ENCODE measurements around the gene CACNA1E. TPM values are rescaled to one million over a fixed set of nuclear protein-coding genes. Genes with fewer than 3 reads are reported as not detected.

The CACNA1E gene
- polyA plus RNA-seq, 4 donors: 0.07 to 0.46 TPM; not detected in 2

GRCh38 chr1:181726320-181727012, 243.1 kb downstream of the CACNA1E start:
- no peak overlapping the region for H3K4me3 ChIP-seq (ENCODE audit: low read depth in 1 of 3, low read length in 3 of 3)
- 51 to 62% (median 58%) methylated on average over 4 of the region's 4 CpGs for WGBS, 3 donors
- no peaks in the 10 kb centered on the region for H3K9me3 ChIP-seq (ENCODE audit: control insufficient read depth in 2 of 2, insufficient read depth in 1 of 2, low read depth in 1 of 2, low read length in 1 of 2)
- no peak for DNase-seq
- no peaks in the 10 kb centered on the region for H3K27me3 ChIP-seq (ENCODE audit: control insufficient read depth in 3 of 3, insufficient read depth in 3 of 3, low read length in 3 of 3)
- no peak for FAIRE-seq
- H3K4me1 ChIP-seq (ENCODE audit: control insufficient read depth in 3 of 3, insufficient read depth in 2 of 3, low read depth in 1 of 3, low read length in 2 of 3): no peaks in the 10 kb centered on the region
- H3K36me3 ChIP-seq (ENCODE audit: control insufficient read depth in 3 of 3, insufficient read depth in 2 of 3, low read depth in 1 of 3, low read length in 3 of 3): peaks cover 0 to 3% (median 0%) of the 10 kb centered on the region in 3 donors
- H3K27ac ChIP-seq (ENCODE audit: low read depth in 1 of 3, low read length in 2 of 3): no peak overlapping the region

DNA sequence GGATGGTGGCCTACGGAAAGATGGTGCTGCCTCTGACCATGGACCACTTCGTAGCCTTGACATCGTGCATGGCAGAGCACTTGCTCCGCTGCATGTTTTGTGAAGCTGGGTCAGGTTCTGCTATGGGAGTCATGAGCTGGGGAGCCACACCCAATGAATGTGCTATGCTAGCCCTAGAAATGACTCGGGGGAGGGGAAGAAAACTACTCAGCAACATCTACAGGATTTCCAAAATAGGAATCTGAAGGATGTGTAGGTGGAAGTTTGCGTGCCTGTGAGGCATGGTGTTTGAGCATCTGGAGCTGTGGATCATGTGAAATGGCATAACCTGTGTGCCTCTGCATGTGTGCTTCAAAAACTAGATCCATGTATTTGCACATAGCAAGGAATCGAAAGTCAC, 247.3 kb downstream of the CACNA1E start:
- DNase-seq (no peak), FAIRE-seq (no peak)
- Histone ChIP-seq H3K36me3 (ENCODE audit: control insufficient read depth in 3 of 3, insufficient read depth in 2 of 3, low read depth in 1 of 3, low read length in 3 of 3) (no peaks in the 10 kb centered on the region), H3K4me3 (ENCODE audit: low read depth in 1 of 3, low read length in 3 of 3) (no peak overlapping the region), H3K27ac (ENCODE audit: low read depth in 1 of 3, low read length in 2 of 3) (no peak overlapping the region), H3K9me3 (ENCODE audit: control insufficient read depth in 2 of 2, insufficient read depth in 1 of 2, low read depth in 1 of 2, low read length in 1 of 2) (no peaks in the 10 kb centered on the region), H3K27me3 (ENCODE audit: control insufficient read depth in 3 of 3, insufficient read depth in 3 of 3, low read length in 3 of 3) (no peaks in the 10 kb centered on the region), H3K4me1 (ENCODE audit: control insufficient read depth in 3 of 3, insufficient read depth in 2 of 3, low read depth in 1 of 3, low read length in 2 of 3) (no peaks in the 10 kb centered on the region)
- 90 to 92% (median 90%) methylated on average over 7 of the region's 7 CpGs for WGBS, 3 donors

DNA sequence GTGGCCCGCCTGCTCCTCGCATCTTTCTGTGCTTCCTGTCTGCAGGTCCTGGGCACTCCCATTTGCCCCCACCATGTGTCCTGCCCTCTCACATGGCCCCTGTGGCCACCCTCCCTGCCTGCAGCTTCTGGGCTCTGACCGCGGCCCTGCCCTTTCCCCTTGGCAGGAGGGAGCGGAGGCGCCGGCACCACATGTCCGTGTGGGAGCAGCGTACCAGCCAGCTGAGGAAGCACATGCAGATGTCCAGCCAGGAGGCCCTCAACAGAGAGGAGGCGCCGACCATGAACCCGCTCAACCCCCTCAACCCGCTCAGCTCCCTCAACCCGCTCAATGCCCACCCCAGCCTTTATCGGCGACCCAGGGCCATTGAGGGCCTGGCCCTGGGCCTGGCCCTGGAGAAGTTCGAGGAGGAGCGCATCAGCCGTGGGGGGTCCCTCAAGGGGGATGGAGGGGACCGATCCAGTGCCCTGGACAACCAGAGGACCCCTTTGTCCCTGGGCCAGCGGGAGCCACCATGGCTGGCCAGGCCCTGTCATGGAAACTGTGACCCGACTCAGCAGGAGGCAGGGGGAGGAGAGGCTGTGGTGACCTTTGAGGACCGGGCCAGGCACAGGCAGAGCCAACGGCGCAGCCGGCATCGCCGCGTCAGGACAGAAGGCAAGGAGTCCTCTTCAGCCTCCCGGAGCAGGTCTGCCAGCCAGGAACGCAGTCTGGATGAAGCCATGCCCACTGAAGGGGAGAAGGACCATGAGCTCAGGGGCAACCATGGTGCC, 249.1 kb downstream of the CACNA1E start:
- Histone ChIP-seq H3K27me3 (ENCODE audit: control insufficient read depth in 3 of 3, insufficient read depth in 3 of 3, low read length in 3 of 3) (no peaks in the 10 kb centered on the region), H3K4me3 (ENCODE audit: low read depth in 1 of 3, low read length in 3 of 3) (no peak overlapping the region), H3K4me1 (ENCODE audit: control insufficient read depth in 3 of 3, insufficient read depth in 2 of 3, low read depth in 1 of 3, low read length in 2 of 3) (no peaks in the 10 kb centered on the region), H3K9me3 (ENCODE audit: control insufficient read depth in 2 of 2, insufficient read depth in 1 of 2, low read depth in 1 of 2, low read length in 1 of 2) (no peaks in the 10 kb centered on the region), H3K36me3 (ENCODE audit: control insufficient read depth in 3 of 3, insufficient read depth in 2 of 3, low read depth in 1 of 3, low read length in 3 of 3) (peaks cover 0 to under 1% (median 0%) of the 10 kb centered on the region in 3 donors), H3K27ac (ENCODE audit: low read depth in 1 of 3, low read length in 2 of 3) (no peak overlapping the region)
- DNase-seq (no peak), FAIRE-seq (no peak)
- WGBS, 3 donors: 94 to 95% (median 94%) methylated on average over 31 of the region's 31 CpGs

DNA sequence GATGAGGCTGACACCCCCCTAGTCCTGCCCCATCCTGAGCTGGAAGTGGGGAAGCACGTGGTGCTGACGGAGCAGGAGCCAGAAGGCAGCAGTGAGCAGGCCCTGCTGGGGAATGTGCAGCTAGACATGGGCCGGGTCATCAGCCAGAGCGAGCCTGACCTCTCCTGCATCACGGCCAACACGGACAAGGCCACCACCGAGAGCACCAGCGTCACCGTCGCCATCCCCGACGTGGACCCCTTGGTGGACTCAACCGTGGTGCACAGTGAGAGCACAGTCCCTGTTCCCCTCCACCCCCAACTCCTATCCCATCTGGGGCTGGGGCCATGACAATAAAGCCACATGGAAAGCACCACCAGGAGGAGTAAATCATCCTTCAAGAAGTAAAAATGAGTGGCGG, 250.2 kb downstream of the CACNA1E start:
- FAIRE-seq: no peak
- Histone ChIP-seq H3K4me1 (ENCODE audit: control insufficient read depth in 3 of 3, insufficient read depth in 2 of 3, low read depth in 1 of 3, low read length in 2 of 3) (no peaks in the 10 kb centered on the region), H3K36me3 (ENCODE audit: control insufficient read depth in 3 of 3, insufficient read depth in 2 of 3, low read depth in 1 of 3, low read length in 3 of 3) (peaks cover 0 to 2% (median 0%) of the 10 kb centered on the region in 3 donors), H3K9me3 (ENCODE audit: control insufficient read depth in 2 of 2, insufficient read depth in 1 of 2, low read depth in 1 of 2, low read length in 1 of 2) (no peaks in the 10 kb centered on the region), H3K27ac (ENCODE audit: low read depth in 1 of 3, low read length in 2 of 3) (no peak overlapping the region), H3K27me3 (ENCODE audit: control insufficient read depth in 3 of 3, insufficient read depth in 3 of 3, low read length in 3 of 3) (no peaks in the 10 kb centered on the region), H3K4me3 (ENCODE audit: low read depth in 1 of 3, low read length in 3 of 3) (no peak overlapping the region)
- WGBS, 3 donors: 86 to 91% (median 89%) methylated on average over 14 of the region's 14 CpGs
- DNase-seq: no peak

GRCh38 chr1:181737056-181737455, 253.7 kb downstream of the CACNA1E start:
- no peaks in the 10 kb centered on the region for H3K9me3 ChIP-seq (ENCODE audit: control insufficient read depth in 2 of 2, insufficient read depth in 1 of 2, low read depth in 1 of 2, low read length in 1 of 2)
- H3K4me1 ChIP-seq (ENCODE audit: control insufficient read depth in 3 of 3, insufficient read depth in 2 of 3, low read depth in 1 of 3, low read length in 2 of 3): no peaks in the 10 kb centered on the region
- DNase-seq: no peak
- no peak for FAIRE-seq
- WGBS, 3 donors: 53 to 68% (median 68%) methylated on average over 5 of the region's 5 CpGs
- H3K27me3 ChIP-seq (ENCODE audit: control insufficient read depth in 3 of 3, insufficient read depth in 3 of 3, low read length in 3 of 3): no peaks in the 10 kb centered on the region
- peaks cover 0 to 4% (median 0%) of the 10 kb centered on the region in 3 donors for H3K36me3 ChIP-seq (ENCODE audit: control insufficient read depth in 3 of 3, insufficient read depth in 2 of 3, low read depth in 1 of 3, low read length in 3 of 3)
- no peak overlapping the region for H3K4me3 ChIP-seq (ENCODE audit: low read depth in 1 of 3, low read length in 3 of 3)
- no peak overlapping the region for H3K27ac ChIP-seq (ENCODE audit: low read depth in 1 of 3, low read length in 2 of 3)

DNA sequence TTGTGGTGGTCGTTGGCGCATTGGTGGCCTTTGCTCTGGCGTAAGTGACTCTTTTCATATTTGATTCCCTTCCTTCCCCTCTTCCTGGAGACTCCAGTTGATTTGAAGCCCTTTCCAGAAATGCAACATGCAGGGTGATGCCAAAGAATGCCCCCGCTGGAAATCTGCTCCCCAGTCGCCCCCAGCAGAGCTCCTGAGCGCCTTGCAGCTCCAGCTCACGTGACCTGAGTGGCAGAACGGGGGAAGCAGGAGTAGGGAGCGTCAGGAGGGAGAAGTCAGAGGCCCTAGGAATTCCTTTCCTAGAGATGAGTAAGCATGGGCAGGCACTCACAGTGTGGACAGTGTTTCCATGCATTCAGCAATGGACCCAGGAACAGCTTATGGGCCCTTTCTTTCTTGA, 255.9 kb downstream of the CACNA1E start:
- 77 to 83% (median 82%) methylated on average over 9 of the region's 9 CpGs for WGBS, 3 donors
- Histone ChIP-seq H3K27me3 (ENCODE audit: control insufficient read depth in 3 of 3, insufficient read depth in 3 of 3, low read length in 3 of 3) (peaks cover 0 to under 1% (median 0%) of the 10 kb centered on the region in 3 donors), H3K4me1 (ENCODE audit: control insufficient read depth in 3 of 3, insufficient read depth in 2 of 3, low read depth in 1 of 3, low read length in 2 of 3) (no peaks in the 10 kb centered on the region), H3K36me3 (ENCODE audit: control insufficient read depth in 3 of 3, insufficient read depth in 2 of 3, low read depth in 1 of 3, low read length in 3 of 3) (peaks cover 0 to 5% (median 0%) of the 10 kb centered on the region in 3 donors), H3K4me3 (ENCODE audit: low read depth in 1 of 3, low read length in 3 of 3) (no peak overlapping the region), H3K27ac (ENCODE audit: low read depth in 1 of 3, low read length in 2 of 3) (no peak overlapping the region), H3K9me3 (ENCODE audit: control insufficient read depth in 2 of 2, insufficient read depth in 1 of 2, low read depth in 1 of 2, low read length in 1 of 2) (no peaks in the 10 kb centered on the region)
- no peak for DNase-seq
- FAIRE-seq: no peak

DNA sequence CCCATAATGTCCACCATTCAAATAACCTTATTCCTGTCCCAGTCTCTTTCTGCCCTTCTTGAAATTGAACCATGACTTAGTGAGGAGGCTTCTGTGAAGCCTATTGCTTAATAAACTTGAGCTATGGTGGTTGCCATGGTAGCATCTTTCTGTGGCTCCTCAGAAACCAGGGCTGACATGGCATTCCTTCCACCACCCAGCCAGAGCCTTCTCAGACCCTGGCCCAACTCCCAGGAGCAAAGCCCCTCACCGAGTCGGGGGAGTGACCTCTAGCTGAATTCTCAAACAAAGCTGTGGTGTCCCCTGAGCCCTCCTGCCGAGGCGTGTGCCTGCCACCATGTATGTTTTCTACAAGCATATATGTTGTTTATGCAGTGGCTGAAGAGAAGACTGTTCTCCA, 259.1 kb downstream of the CACNA1E start:
- DNase-seq: no peak
- no peak overlapping the region for H3K4me3 ChIP-seq (ENCODE audit: low read depth in 1 of 3, low read length in 3 of 3)
- peaks cover 0 to 4% (median 0%) of the 10 kb centered on the region in 3 donors for H3K27me3 ChIP-seq (ENCODE audit: control insufficient read depth in 3 of 3, insufficient read depth in 3 of 3, low read length in 3 of 3)
- WGBS, 3 donors: 47 to 62% (median 55%) methylated on average over 4 of the region's 4 CpGs
- H3K27ac ChIP-seq (ENCODE audit: low read depth in 1 of 3, low read length in 2 of 3): no peak overlapping the region
- peaks cover 0 to 4% (median 0%) of the 10 kb centered on the region in 3 donors for H3K36me3 ChIP-seq (ENCODE audit: control insufficient read depth in 3 of 3, insufficient read depth in 2 of 3, low read depth in 1 of 3, low read length in 3 of 3)
- no peaks in the 10 kb centered on the region for H3K9me3 ChIP-seq (ENCODE audit: control insufficient read depth in 2 of 2, insufficient read depth in 1 of 2, low read depth in 1 of 2, low read length in 1 of 2)
- H3K4me1 ChIP-seq (ENCODE audit: control insufficient read depth in 3 of 3, insufficient read depth in 2 of 3, low read depth in 1 of 3, low read length in 2 of 3): no peaks in the 10 kb centered on the region
- FAIRE-seq: no peak

- peaks cover 0 to 3% (median 0%) of the 10 kb centered on the region in 3 donors for H3K36me3 ChIP-seq (ENCODE audit: control insufficient read depth in 3 of 3, insufficient read depth in 2 of 3, low read depth in 1 of 3, low read length in 3 of 3)
- peaks cover 0 to 4% (median 0%) of the 10 kb centered on the region in 3 donors for H3K27me3 ChIP-seq (ENCODE audit: control insufficient read depth in 3 of 3, insufficient read depth in 3 of 3, low read length in 3 of 3)
- no peak overlapping the region for H3K4me3 ChIP-seq (ENCODE audit: low read depth in 1 of 3, low read length in 3 of 3)
- no peak overlapping the region for H3K27ac ChIP-seq (ENCODE audit: low read depth in 1 of 3, low read length in 2 of 3)
- H3K9me3 ChIP-seq (ENCODE audit: control insufficient read depth in 2 of 2, insufficient read depth in 1 of 2, low read depth in 1 of 2, low read length in 1 of 2): no peaks in the 10 kb centered on the region
- FAIRE-seq (no peak), DNase-seq (no peak)
- 60 to 71% (median 69%) methylated on average over 6 of the region's 6 CpGs for WGBS, 3 donors
- no peaks in the 10 kb centered on the region for H3K4me1 ChIP-seq (ENCODE audit: control insufficient read depth in 3 of 3, insufficient read depth in 2 of 3, low read depth in 1 of 3, low read length in 2 of 3)
These were observed 260.6 kb downstream of the CACNA1E start for GRCh38 chr1:181743878-181744312.
